ENCODE measurements around the gene SNX7.
A peak's percentile ranks its signal among the peaks of the same experiment; 100 is the strongest.

SNX7 gene

DNA sequence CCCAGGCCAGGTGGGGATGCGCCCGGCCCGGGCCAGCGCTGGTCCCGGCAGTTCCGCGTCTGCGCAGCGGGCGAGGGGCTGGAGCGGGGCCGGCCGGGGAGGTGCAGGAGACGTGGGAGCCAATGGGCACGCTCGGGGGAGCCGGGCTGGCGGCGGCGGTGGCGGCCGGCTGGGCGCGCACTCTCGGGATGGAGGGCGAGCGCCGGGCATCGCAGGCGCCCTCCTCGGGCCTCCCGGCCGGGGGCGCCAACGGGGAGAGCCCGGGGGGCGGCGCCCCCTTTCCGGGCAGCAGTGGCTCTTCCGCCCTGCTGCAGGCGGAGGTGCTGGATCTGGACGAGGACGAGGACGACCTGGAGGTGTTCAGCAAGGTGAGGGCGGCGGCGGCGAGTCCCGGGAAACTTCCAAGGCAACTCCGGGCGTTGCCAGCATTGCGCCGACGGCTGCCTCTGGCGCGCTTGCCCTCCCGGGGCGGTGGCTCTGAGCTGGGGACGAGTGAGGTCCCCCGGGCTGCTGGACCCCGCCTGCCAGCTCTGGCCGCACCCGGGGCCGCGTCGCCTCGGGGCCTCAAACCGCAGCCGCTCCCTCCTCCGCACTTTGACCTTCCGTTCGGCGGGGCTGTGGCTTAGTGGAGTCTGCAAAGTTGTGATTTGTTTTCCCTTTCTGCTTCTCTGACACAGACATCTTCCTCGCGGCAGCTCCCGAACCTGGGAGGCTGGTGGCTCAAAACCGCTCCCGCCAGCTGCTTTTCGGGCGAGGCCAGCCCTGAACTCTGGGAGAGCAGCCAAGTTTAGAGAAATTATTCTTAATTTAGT, at the start of gene SNX7:
Gene SNX7, plus strand, starts transcription at position 178 of the 812 bp plus-strand sequence. Its CDS starts 11 bp downstream, at position 189.
- DNase-seq (ENCODE audit: low read depth, low spot score), result peak; percentile 16

DNA sequence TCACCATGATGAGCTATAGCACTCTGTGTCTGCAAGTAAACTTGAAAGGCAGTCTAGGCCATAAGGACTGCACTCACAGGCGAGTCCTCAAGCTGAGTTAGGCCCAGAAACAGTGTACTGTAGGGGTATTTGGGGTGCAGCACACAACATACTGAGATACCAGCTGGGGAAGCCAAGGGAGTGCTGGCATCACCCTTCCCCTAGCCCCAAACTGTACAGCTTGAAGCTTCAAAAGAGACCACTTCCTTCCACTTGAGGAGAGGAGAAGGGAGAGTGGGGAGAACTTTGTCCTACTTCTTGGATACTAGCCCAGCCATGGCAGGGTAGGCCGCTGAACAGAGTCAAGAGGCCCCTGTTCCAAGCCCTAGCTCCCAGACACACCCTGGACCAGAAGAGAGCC, 24.2 kb upstream of the SNX7 start:
- no peak for DNase-seq (ENCODE audit: low read depth, low spot score)
- Histone ChIP-seq H3K4me3 (ENCODE audit: low read length) (no peak overlapping the region), H3K4me1 (ENCODE audit: control insufficient read depth, insufficient read depth, low read length) (no peaks in the 10 kb centered on the region), H3K27me3 (ENCODE audit: control insufficient read depth, insufficient read depth, low read length) (no peaks in the 10 kb centered on the region), H3K27ac (ENCODE audit: low read length) (no peak overlapping the region), H3K9me3 (ENCODE audit: control insufficient read depth, insufficient read depth, low read length) (no peaks in the 10 kb centered on the region), H3K36me3 (ENCODE audit: control insufficient read depth, insufficient read depth, low read length) (no peaks in the 10 kb centered on the region)
- no CpG with 5 or more reads among the region's 2 CpGs for WGBS (ENCODE audit: insufficient coverage, insufficient read length)

More for the DNA sequence above, at the start of gene SNX7:
- no CpG with 5 or more reads among the region's 80 CpGs for WGBS (ENCODE audit: insufficient coverage, insufficient read length)
- Histone ChIP-seq H3K4me1 (ENCODE audit: control insufficient read depth, insufficient read depth, low read length) (no peaks in the 10 kb centered on the region), H3K9me3 (ENCODE audit: control insufficient read depth, insufficient read depth, low read length) (no peaks in the 10 kb centered on the region), H3K4me3 (ENCODE audit: low read length) (peak within 1 kb of the TSS; percentile 79), H3K36me3 (ENCODE audit: control insufficient read depth, insufficient read depth, low read length) (no peaks in the 10 kb centered on the region), H3K27ac (ENCODE audit: low read length) (no peak within 1 kb of the TSS), H3K27me3 (ENCODE audit: control insufficient read depth, insufficient read depth, low read length) (no peaks in the 10 kb centered on the region)

DNA sequence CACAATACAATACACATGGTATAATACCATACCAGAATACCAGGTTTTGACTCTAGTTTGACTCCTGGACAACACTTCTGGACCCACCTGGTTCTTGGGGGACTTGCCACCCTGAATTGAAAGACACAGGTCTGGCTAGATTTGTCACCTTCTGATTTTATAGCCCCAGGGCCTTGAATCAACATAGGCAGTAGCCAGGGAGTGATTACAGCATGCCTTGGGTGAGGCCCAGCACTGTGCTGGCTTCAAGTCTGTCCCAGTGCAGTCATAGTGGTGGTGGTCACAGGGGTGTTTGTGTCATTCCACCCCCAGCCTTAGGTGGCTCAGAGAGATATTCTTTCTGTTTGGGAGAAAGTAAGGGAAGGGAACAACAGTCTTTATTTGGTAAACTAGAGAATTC, 23.3 kb upstream of the SNX7 start:
- Histone ChIP-seq H3K27me3 (ENCODE audit: control insufficient read depth, insufficient read depth, low read length) (no peaks in the 10 kb centered on the region), H3K9me3 (ENCODE audit: control insufficient read depth, insufficient read depth, low read length) (no peaks in the 10 kb centered on the region), H3K4me3 (ENCODE audit: low read length) (no peak overlapping the region), H3K27ac (ENCODE audit: low read length) (no peak overlapping the region), H3K36me3 (ENCODE audit: control insufficient read depth, insufficient read depth, low read length) (no peaks in the 10 kb centered on the region), H3K4me1 (ENCODE audit: control insufficient read depth, insufficient read depth, low read length) (no peaks in the 10 kb centered on the region)
- no peak for DNase-seq (ENCODE audit: low read depth, low spot score)

DNA sequence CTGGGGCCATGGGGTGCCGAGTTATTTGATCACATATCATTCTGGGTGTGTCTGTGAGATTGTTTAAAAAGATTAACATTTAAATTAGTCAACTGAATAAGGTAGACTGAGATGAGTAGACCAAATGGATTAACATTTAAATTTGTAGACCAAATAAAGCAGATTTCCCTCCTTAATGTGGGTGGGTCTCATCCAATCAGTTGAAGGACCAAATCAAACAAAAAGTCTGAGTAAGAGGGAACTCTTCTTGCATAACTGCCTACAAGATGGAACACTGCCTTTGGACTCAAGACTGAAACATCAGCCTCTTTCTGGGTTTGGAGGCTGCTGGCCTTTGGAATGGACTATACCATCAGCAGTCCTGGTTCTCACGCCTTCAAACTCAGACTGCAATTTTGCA, 17.0 kb upstream of the SNX7 start:
- DNase-seq (ENCODE audit: low read depth, low spot score), result no peak
- Histone ChIP-seq H3K27me3 (ENCODE audit: control insufficient read depth, insufficient read depth, low read length) (no peaks in the 10 kb centered on the region), H3K9me3 (ENCODE audit: control insufficient read depth, insufficient read depth, low read length) (no peaks in the 10 kb centered on the region), H3K27ac (ENCODE audit: low read length) (no peak overlapping the region), H3K4me3 (ENCODE audit: low read length) (no peak overlapping the region), H3K4me1 (ENCODE audit: control insufficient read depth, insufficient read depth, low read length) (no peaks in the 10 kb centered on the region), H3K36me3 (ENCODE audit: control insufficient read depth, insufficient read depth, low read length) (no peaks in the 10 kb centered on the region)
- WGBS (ENCODE audit: insufficient coverage, insufficient read length), result no CpG with 5 or more reads among the region's 2 CpGs

- H3K27ac ChIP-seq (ENCODE audit: low read length), result no peak overlapping the region
- no CpG with 5 or more reads among the region's 6 CpGs for WGBS (ENCODE audit: insufficient coverage, insufficient read length)
- H3K9me3 ChIP-seq (ENCODE audit: control insufficient read depth, insufficient read depth, low read length), result no peaks in the 10 kb centered on the region
- no peak for DNase-seq (ENCODE audit: low read depth, low spot score)
- no peaks in the 10 kb centered on the region for H3K27me3 ChIP-seq (ENCODE audit: control insufficient read depth, insufficient read depth, low read length)
- H3K4me3 ChIP-seq (ENCODE audit: low read length), result no peak overlapping the region
- H3K4me1 ChIP-seq (ENCODE audit: control insufficient read depth, insufficient read depth, low read length), result no peaks in the 10 kb centered on the region
- no peaks in the 10 kb centered on the region for H3K36me3 ChIP-seq (ENCODE audit: control insufficient read depth, insufficient read depth, low read length)
These were observed 10.3 kb upstream of the SNX7 start for GRCh38 chr1:98651116-98651632.

- H3K27ac ChIP-seq (ENCODE audit: low read length), result no peak overlapping the region
- no peaks in the 10 kb centered on the region for H3K9me3 ChIP-seq (ENCODE audit: control insufficient read depth, insufficient read depth, low read length)
- H3K4me1 ChIP-seq (ENCODE audit: control insufficient read depth, insufficient read depth, low read length), result no peaks in the 10 kb centered on the region
- H3K36me3 ChIP-seq (ENCODE audit: control insufficient read depth, insufficient read depth, low read length), result no peaks in the 10 kb centered on the region
- WGBS (ENCODE audit: insufficient coverage, insufficient read length), result no CpG with 5 or more reads among the region's 2 CpGs
- no peak overlapping the region for H3K4me3 ChIP-seq (ENCODE audit: low read length)
- no peaks in the 10 kb centered on the region for H3K27me3 ChIP-seq (ENCODE audit: control insufficient read depth, insufficient read depth, low read length)
- no peak for DNase-seq (ENCODE audit: low read depth, low spot score)
These were observed 8.4 kb upstream of the SNX7 start for GRCh38 chr1:98653123-98653522.

GRCh38 chr1:98659879-98660278, 1.6 kb upstream of the SNX7 start:
- Histone ChIP-seq H3K27ac (ENCODE audit: low read length) (no peak overlapping the region), H3K4me1 (ENCODE audit: control insufficient read depth, insufficient read depth, low read length) (no peaks in the 10 kb centered on the region), H3K9me3 (ENCODE audit: control insufficient read depth, insufficient read depth, low read length) (no peaks in the 10 kb centered on the region), H3K4me3 (ENCODE audit: low read length) (no peak overlapping the region), H3K27me3 (ENCODE audit: control insufficient read depth, insufficient read depth, low read length) (no peaks in the 10 kb centered on the region), H3K36me3 (ENCODE audit: control insufficient read depth, insufficient read depth, low read length) (no peaks in the 10 kb centered on the region)
- no peak for DNase-seq (ENCODE audit: low read depth, low spot score)

- H3K36me3 ChIP-seq (ENCODE audit: control insufficient read depth, insufficient read depth, low read length), result no peaks in the 10 kb centered on the region
- peak overlapping the region; percentile 79 for H3K4me3 ChIP-seq (ENCODE audit: low read length)
- no CpG with 5 or more reads among the region's 25 CpGs for WGBS (ENCODE audit: insufficient coverage, insufficient read length)
- no peak overlapping the region for H3K27ac ChIP-seq (ENCODE audit: low read length)
- no peaks in the 10 kb centered on the region for H3K27me3 ChIP-seq (ENCODE audit: control insufficient read depth, insufficient read depth, low read length)
- H3K9me3 ChIP-seq (ENCODE audit: control insufficient read depth, insufficient read depth, low read length), result no peaks in the 10 kb centered on the region
- no peaks in the 10 kb centered on the region for H3K4me1 ChIP-seq (ENCODE audit: control insufficient read depth, insufficient read depth, low read length)
- no peak for DNase-seq (ENCODE audit: low read depth, low spot score)
These were observed 479 bp upstream of the SNX7 start for GRCh38 chr1:98660940-98661543.

GRCh38 chr1:98662356-98662670, 792 bp downstream of the SNX7 start:
- no CpG with 5 or more reads among the region's 6 CpGs for WGBS (ENCODE audit: insufficient coverage, insufficient read length)
- Histone ChIP-seq H3K4me3 (ENCODE audit: low read length) (peak overlapping the region; percentile 79; the same call in 1 of the 2 replicates), H3K27me3 (ENCODE audit: control insufficient read depth, insufficient read depth, low read length) (no peaks in the 10 kb centered on the region), H3K27ac (ENCODE audit: low read length) (no peak overlapping the region), H3K36me3 (ENCODE audit: control insufficient read depth, insufficient read depth, low read length) (no peaks in the 10 kb centered on the region), H3K9me3 (ENCODE audit: control insufficient read depth, insufficient read depth, low read length) (no peaks in the 10 kb centered on the region), H3K4me1 (ENCODE audit: control insufficient read depth, insufficient read depth, low read length) (no peaks in the 10 kb centered on the region)
- DNase-seq (ENCODE audit: low read depth, low spot score), result no peak

- no peaks in the 10 kb centered on the region for H3K36me3 ChIP-seq (ENCODE audit: control insufficient read depth, insufficient read depth, low read length)
- H3K27me3 ChIP-seq (ENCODE audit: control insufficient read depth, insufficient read depth, low read length), result no peaks in the 10 kb centered on the region
- H3K4me1 ChIP-seq (ENCODE audit: control insufficient read depth, insufficient read depth, low read length), result no peaks in the 10 kb centered on the region
- no peak overlapping the region for H3K27ac ChIP-seq (ENCODE audit: low read length)
- WGBS (ENCODE audit: insufficient coverage, insufficient read length), result no CpG with 5 or more reads among the region's 2 CpGs
- no peak overlapping the region for H3K4me3 ChIP-seq (ENCODE audit: low read length)
- no peak for DNase-seq (ENCODE audit: low read depth, low spot score)
- no peaks in the 10 kb centered on the region for H3K9me3 ChIP-seq (ENCODE audit: control insufficient read depth, insufficient read depth, low read length)
These were observed 7.2 kb downstream of the SNX7 start for GRCh38 chr1:98668733-98669132.
